ENCODE results near the gene DMKN. TPM values are rescaled to one million over a fixed set of nuclear protein-coding genes. Genes with fewer than 3 reads are reported as not detected.

The DMKN gene
- total RNA-seq, 2 donors from 2014 or later, result 430 to 451 TPM

GRCh38 chr19:35539850-35540249 lies 26.4 kb upstream of the DMKN start:
- no peak overlapping the region for H3K4me3 ChIP-seq (ENCODE audit: low read length)
- no peak overlapping the region for H3K27ac Mint-ChIP-seq
- WGBS, 2 experiments (ENCODE audit: insufficient coverage in 1 of 2, insufficient read length in 1 of 2), result 92 to 95% methylated on average over 11 to 12 of the region's 12 CpGs
- H3K27me3 ChIP-seq (ENCODE audit: control insufficient read depth, insufficient read depth, low read length, poor library complexity, severe bottlenecking), result no peaks in the 10 kb centered on the region
- H3K36me3 Mint-ChIP-seq (ENCODE audit: low read depth), result peaks cover 33% of the 10 kb centered on the region
- TF ChIP-seq CTCF (conservative IDR thresholded peaks at IDR 0.05), result no peak
- H3K36me3 ChIP-seq (ENCODE audit: control insufficient read depth, insufficient read depth, low read length), result peaks cover 16% of the 10 kb centered on the region
- H3K4me3 Mint-ChIP-seq, result no peak overlapping the region
- H3K4me1 ChIP-seq (ENCODE audit: control insufficient read depth, insufficient read depth, low read length), result no peaks in the 10 kb centered on the region
- H3K4me1 Mint-ChIP-seq, result peaks cover 19% of the 10 kb centered on the region
- no peaks in the 10 kb centered on the region for H3K27me3 Mint-ChIP-seq (ENCODE audit: insufficient read depth)
- H3K9me3 Mint-ChIP-seq, result no peaks in the 10 kb centered on the region
- no peak for DNase-seq
- no peaks in the 10 kb centered on the region for H3K9me3 ChIP-seq (ENCODE audit: control insufficient read depth, low read length)
- H3K27ac ChIP-seq (ENCODE audit: low read depth, low read length), result no peak overlapping the region
- no peak overlapping the region for H3K9ac ChIP-seq (ENCODE audit: extremely low read depth, low read length, poor library complexity, severe bottlenecking)

DNA sequence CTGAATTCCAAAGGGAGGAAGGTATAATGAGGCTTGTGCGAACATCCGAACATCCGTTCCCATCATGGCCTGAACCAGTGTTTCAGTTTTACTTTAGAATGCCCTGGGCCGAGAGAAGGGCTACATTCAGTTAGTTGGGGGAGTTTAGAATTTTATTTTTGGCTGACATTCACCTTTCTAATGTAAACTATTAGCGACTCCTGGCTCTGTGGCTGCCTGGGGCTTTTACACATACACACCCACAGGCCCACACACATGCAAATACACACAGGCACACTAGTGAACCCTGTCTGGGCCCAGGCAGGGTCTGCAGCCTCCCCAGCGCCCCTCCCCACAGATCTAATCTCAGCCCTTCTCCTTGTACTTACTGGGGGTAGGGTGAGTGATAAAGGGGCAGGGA lies 25.9 kb upstream of the DMKN start:
- no peak for TF ChIP-seq CTCF (conservative IDR thresholded peaks at IDR 0.05)
- H3K9me3 ChIP-seq (ENCODE audit: control insufficient read depth, low read length), result no peaks in the 10 kb centered on the region
- no peaks in the 10 kb centered on the region for H3K9me3 Mint-ChIP-seq
- peaks cover 16% of the 10 kb centered on the region for H3K36me3 ChIP-seq (ENCODE audit: control insufficient read depth, insufficient read depth, low read length)
- H3K9ac ChIP-seq (ENCODE audit: extremely low read depth, low read length, poor library complexity, severe bottlenecking), result no peak overlapping the region
- no peak overlapping the region for H3K4me3 Mint-ChIP-seq
- H3K27me3 Mint-ChIP-seq (ENCODE audit: insufficient read depth), result no peaks in the 10 kb centered on the region
- no peak overlapping the region for H3K27ac Mint-ChIP-seq
- H3K36me3 Mint-ChIP-seq (ENCODE audit: low read depth), result peaks cover 31% of the 10 kb centered on the region
- H3K27ac ChIP-seq (ENCODE audit: low read depth, low read length), result no peak overlapping the region
- WGBS, 2 experiments (ENCODE audit: insufficient coverage in 1 of 2, insufficient read length in 1 of 2), result 80 to 96% methylated on average over 4 to 5 of the region's 6 CpGs
- DNase-seq, result no peak
- H3K27me3 ChIP-seq (ENCODE audit: control insufficient read depth, insufficient read depth, low read length, poor library complexity, severe bottlenecking), result no peaks in the 10 kb centered on the region
- peaks cover 15% of the 10 kb centered on the region for H3K4me1 Mint-ChIP-seq
- no peaks in the 10 kb centered on the region for H3K4me1 ChIP-seq (ENCODE audit: control insufficient read depth, insufficient read depth, low read length)
- H3K4me3 ChIP-seq (ENCODE audit: low read length), result no peak overlapping the region

DNA sequence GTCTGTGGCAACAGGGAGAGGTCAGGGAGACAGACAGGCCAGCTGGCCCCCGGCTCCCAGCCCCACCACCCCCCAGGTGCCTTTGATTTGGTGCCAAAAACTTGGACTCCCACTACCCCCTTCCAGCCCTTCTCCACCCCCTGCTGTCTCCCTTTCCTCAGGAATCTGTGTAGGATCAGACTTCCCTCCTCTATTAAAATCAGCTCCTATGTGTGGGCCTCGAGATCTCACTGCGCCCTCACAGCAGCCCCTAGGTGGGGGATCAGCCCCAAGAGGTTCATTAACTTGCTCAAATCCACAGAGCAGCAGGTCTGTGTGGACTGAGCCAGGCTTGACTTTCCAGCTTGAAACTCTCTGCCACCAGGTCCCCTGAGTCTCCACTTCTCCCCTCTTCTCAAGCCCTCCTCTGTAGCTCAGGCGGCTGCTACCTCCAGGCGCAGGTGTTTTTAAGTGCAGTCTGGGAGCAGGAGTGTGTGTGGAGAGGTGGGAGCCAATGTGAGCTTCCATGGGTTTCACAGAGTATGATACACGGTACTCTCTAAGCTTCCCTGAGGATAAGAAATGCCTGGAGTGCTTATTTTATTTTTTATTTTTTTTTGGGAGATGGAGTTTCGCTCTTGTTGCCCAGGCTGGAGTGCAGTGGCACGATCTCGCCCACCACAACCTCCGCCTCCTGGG lies 21.5 kb upstream of the DMKN start:
- 88 to 91% methylated on average over 4 to 10 of the region's 10 CpGs for WGBS, 2 experiments (ENCODE audit: insufficient coverage in 1 of 2, insufficient read length in 1 of 2)
- Histone ChIP-seq H3K9me3 (ENCODE audit: control insufficient read depth, low read length) (no peaks in the 10 kb centered on the region), H3K27me3 (ENCODE audit: control insufficient read depth, insufficient read depth, low read length, poor library complexity, severe bottlenecking) (no peaks in the 10 kb centered on the region), H3K4me3 (ENCODE audit: low read length) (no peak overlapping the region), H3K9ac (ENCODE audit: extremely low read depth, low read length, poor library complexity, severe bottlenecking) (no peak overlapping the region), H3K4me1 (ENCODE audit: control insufficient read depth, insufficient read depth, low read length) (no peaks in the 10 kb centered on the region), H3K27ac (ENCODE audit: low read depth, low read length) (no peak overlapping the region), H3K36me3 (ENCODE audit: control insufficient read depth, insufficient read depth, low read length) (no peaks in the 10 kb centered on the region)
- H3K27me3 Mint-ChIP-seq (ENCODE audit: insufficient read depth), result peaks cover 6% of the 10 kb centered on the region
- peaks cover 25% of the 10 kb centered on the region for H3K4me1 Mint-ChIP-seq
- no peak for TF ChIP-seq CTCF (conservative IDR thresholded peaks at IDR 0.05)
- H3K36me3 Mint-ChIP-seq (ENCODE audit: low read depth), result peaks cover 3% of the 10 kb centered on the region
- no peaks in the 10 kb centered on the region for H3K9me3 Mint-ChIP-seq
- no peak for DNase-seq
- H3K27ac Mint-ChIP-seq, result no peak overlapping the region
- no peak overlapping the region for H3K4me3 Mint-ChIP-seq

Data from endodermal cell (in vitro differentiated cells).